Activated CD4-positive, alpha-beta memory T cell treated with anti-CD3 and anti-CD28 coated beads, Interleukin-2, amount 10 ng/mL, durations not matched to agents 7 days and 5 days (primary cell): ENCODE measurements around the gene CSF2. TPM values are rescaled to one million over a fixed set of nuclear protein-coding genes. Genes with fewer than 3 reads are reported as not detected.

ENCODE experiments used
- CTCF ChIA-PET: fragments of 350-600 bp; sonication (Branson Sonifier 250); formaldehyde crosslinking; loops from one replicate; lab custom pipeline; 2021; ENCODE audit warnings: antibody characterized with exemption, inconsistent platforms; lab: Charles Lee
- POLR2A ChIA-PET: fragments of 350-600 bp; sonication (Branson Sonifier 250); formaldehyde crosslinking; loops from one replicate; lab custom pipeline; 2021; ENCODE audit warnings: antibody characterized with exemption; lab: Charles Lee
- DNase-seq: peaks from one replicate; pipeline ENCODE4 v3.0.0-alpha.2; 2020
- H3K27ac Mint-ChIP-seq: one replicate; pipeline ENCODE4 v1.8.0; 2021; ENCODE audit warnings: mild to moderate bottlenecking, mixed read lengths
- H3K27me3 Mint-ChIP-seq: one replicate; pipeline ENCODE4 v1.8.0; 2021; ENCODE audit warnings: mixed read lengths
- H3K36me3 Mint-ChIP-seq: one replicate; pipeline ENCODE4 v1.8.0; 2021; ENCODE audit warnings: low read depth, mixed read lengths
- H3K4me1 Mint-ChIP-seq: one replicate; pipeline ENCODE4 v1.8.0; 2021; ENCODE audit warnings: mixed read lengths
- H3K4me3 Mint-ChIP-seq: one replicate; pipeline ENCODE4 v1.8.0; 2021; ENCODE audit warnings: mild to moderate bottlenecking, mixed read lengths
- H3K9me3 Mint-ChIP-seq: one replicate; pipeline ENCODE4 v1.8.0; 2021; ENCODE audit warnings: mixed read lengths
- total RNA-seq, 2 experiments: library from RNA; stranded (reverse); gene quantifications; one replicate each; pipeline ENCODE4 v1.2.3, GENCODE V29; 2021

CSF2 gene
- total RNA-seq, 2 experiments from 2014 or later: 30.8 to 32.7 TPM

DNA sequence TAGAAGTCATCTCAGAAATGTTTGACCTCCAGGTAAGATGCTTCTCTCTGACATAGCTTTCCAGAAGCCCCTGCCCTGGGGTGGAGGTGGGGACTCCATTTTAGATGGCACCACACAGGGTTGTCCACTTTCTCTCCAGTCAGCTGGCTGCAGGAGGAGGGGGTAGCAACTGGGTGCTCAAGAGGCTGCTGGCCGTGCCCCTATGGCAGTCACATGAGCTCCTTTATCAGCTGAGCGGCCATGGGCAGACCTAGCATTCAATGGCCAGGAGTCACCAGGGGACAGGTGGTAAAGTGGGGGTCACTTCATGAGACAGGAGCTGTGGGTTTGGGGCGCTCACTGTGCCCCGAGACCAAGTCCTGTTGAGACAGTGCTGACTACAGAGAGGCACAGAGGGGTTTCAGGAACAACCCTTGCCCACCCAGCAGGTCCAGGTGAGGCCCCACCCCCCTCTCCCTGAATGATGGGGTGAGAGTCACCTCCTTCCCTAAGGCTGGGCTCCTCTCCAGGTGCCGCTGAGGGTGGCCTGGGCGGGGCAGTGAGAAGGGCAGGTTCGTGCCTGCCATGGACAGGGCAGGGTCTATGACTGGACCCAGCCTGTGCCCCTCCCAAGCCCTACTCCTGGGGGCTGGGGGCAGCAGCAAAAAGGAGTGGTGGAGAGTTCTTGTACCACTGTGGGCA, 642 bp downstream of the CSF2 start:
- no peaks in the 10 kb centered on the region for H3K9me3 Mint-ChIP-seq
- peak overlapping the region; percentile 62 for H3K4me3 Mint-ChIP-seq
- H3K27ac Mint-ChIP-seq: peak overlapping the region; percentile 68
- peaks cover 76% of the 10 kb centered on the region for H3K4me1 Mint-ChIP-seq
- ChIA-PET CTCF (interaction anchor here (0.7 to 1.5 kb wide), 4 partner anchors 10 to 164 kb away, joined by 3 to 5 read pairs (median 4); no protein-coding TSS in a partner anchor), POLR2A (interaction anchor here (1.0 to 3.3 kb wide), 5 partner anchors 9 to 141 kb away, joined by 3 to 19 read pairs (median 5); no protein-coding TSS in a partner anchor)
- H3K27me3 Mint-ChIP-seq: no peaks in the 10 kb centered on the region
- no peak for DNase-seq
- peaks cover 5% of the 10 kb centered on the region for H3K36me3 Mint-ChIP-seq

DNA sequence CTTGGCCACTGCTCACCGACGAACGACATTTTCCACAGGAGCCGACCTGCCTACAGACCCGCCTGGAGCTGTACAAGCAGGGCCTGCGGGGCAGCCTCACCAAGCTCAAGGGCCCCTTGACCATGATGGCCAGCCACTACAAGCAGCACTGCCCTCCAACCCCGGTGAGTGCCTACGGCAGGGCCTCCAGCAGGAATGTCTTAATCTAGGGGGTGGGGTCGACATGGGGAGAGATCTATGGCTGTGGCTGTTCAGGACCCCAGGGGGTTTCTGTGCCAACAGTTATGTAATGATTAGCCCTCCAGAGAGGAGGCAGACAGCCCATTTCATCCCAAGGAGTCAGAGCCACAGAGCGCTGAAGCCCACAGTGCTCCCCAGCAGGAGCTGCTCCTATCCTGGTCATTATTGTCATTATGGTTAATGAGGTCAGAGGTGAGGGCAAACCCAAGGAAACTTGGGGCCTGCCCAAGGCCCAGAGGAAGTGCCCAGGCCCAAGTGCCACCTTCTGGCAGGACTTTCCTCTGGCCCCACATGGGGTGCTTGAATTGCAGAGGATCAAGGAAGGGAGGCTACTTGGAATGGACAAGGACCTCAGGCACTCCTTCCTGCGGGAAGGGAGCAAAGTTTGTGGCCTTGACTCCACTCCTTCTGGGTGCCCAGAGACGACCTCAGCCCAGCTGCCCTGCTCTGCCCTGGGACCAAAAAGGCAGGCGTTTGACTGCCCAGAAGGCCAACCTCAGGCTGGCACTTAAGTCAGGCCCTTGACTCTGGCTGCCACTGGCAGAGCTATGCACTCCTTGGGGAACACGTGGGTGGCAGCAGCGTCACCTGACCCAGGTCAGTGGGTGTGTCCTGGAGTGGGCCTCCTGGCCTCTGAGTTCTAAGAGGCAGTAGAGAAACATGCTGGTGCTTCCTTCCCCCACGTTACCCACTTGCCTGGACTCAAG, 1.5 kb downstream of the CSF2 start:
- Mint-ChIP-seq H3K9me3 (no peaks in the 10 kb centered on the region), H3K4me3 (peak overlapping the region; percentile 62), H3K4me1 (peaks cover 77% of the 10 kb centered on the region), H3K27ac (peak overlapping the region; percentile 72), H3K27me3 (no peaks in the 10 kb centered on the region), H3K36me3 (peaks cover 5% of the 10 kb centered on the region)
- POLR2A ChIA-PET: interaction anchor here (0.9 to 3.3 kb wide), 2 partner anchors 28 to 105 kb away, joined by 3 to 19 read pairs; no protein-coding TSS in a partner anchor
- CTCF ChIA-PET: interaction anchor here (0.7 to 1.3 kb wide), 4 partner anchors 10 to 163 kb away, joined by 3 to 5 read pairs (median 3); no protein-coding TSS in a partner anchor
- peak; percentile 63 for DNase-seq

DNA sequence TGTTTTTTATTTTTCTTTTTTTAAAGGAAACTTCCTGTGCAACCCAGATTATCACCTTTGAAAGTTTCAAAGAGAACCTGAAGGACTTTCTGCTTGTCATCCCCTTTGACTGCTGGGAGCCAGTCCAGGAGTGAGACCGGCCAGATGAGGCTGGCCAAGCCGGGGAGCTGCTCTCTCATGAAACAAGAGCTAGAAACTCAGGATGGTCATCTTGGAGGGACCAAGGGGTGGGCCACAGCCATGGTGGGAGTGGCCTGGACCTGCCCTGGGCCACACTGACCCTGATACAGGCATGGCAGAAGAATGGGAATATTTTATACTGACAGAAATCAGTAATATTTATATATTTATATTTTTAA, 2.1 kb downstream of the CSF2 start:
- Mint-ChIP-seq H3K9me3 (no peaks in the 10 kb centered on the region), H3K27me3 (no peaks in the 10 kb centered on the region), H3K36me3 (peaks cover 5% of the 10 kb centered on the region), H3K4me1 (peaks cover 72% of the 10 kb centered on the region), H3K4me3 (peak overlapping the region; percentile 62), H3K27ac (peak overlapping the region; percentile 72)
- CTCF ChIA-PET: interaction anchor here (0.7 to 1.3 kb wide), 3 partner anchors 10 to 12 kb away, joined by 3 to 5 read pairs (median 3); no protein-coding TSS in a partner anchor
- no peak for DNase-seq
- POLR2A ChIA-PET: interaction anchor here (0.9 to 3.3 kb wide), 2 partner anchors 27 to 104 kb away, joined by 3 to 19 read pairs; no protein-coding TSS in a partner anchor

DNA sequence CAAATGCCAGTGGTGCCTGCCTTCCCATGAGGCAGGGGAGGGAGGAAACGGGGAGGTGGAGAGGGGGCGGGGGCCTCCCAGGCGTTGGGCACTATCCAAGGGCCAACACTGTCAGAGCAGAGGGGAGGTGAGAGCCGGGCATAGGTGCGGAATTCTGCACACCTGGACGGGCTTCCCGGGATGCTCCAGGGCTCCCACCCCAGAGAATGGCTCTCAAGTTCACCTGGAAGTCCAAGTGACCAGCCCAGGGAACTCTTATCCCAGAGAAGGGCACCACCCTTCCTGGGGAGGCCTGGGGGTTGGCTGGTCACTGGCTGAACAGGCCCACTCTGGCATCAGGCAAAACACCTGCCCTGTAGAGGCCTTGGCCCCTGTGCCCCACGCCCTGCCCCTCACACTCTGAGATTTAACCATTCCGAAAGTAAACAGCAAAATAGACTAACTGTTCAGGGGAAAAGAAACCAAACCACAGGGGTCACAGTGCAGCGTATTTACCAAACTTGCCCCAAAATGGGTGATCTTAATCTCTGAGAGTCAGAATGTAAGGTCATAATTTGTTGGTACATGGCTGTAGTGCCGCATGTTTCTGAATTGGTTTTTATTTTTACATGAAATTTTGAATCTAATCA, 2.7 kb downstream of the CSF2 start:
- ChIA-PET POLR2A (interaction anchor here (0.9 to 3.3 kb wide), 3 partner anchors 26 to 103 kb away, joined by 3 to 19 read pairs (median 4); no protein-coding TSS in a partner anchor), CTCF (interaction anchor here (0.7 to 1.3 kb wide), 3 partner anchors 11 to 34 kb away, joined by 3 to 5 read pairs (median 3); no protein-coding TSS in a partner anchor)
- Mint-ChIP-seq H3K4me3 (no peak overlapping the region), H3K27ac (peak overlapping the region; percentile 65), H3K4me1 (peaks cover 66% of the 10 kb centered on the region), H3K36me3 (peaks cover 5% of the 10 kb centered on the region), H3K27me3 (no peaks in the 10 kb centered on the region), H3K9me3 (no peaks in the 10 kb centered on the region)
- DNase-seq: no peak

DNA sequence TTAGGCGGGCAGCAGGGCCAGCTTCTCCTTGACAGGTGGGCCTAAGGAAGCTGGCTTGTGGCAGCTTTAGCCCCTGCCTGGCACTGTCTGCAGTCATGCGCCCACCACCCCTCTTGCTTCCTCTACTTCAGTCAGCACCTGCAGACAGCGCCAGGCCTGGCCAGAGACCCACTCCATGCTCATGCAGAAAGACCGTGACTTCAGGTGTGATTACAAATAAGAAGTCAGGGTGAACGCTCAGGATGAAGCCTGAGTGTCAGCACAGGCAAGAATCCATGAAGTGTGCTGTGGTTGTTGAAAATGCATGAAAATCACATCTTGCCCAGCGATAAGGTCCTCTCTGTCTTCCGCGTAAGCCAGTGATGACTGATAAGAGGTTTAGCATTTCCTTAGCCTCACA, 3.4 kb downstream of the CSF2 start:
- Mint-ChIP-seq H3K4me1 (peaks cover 68% of the 10 kb centered on the region), H3K9me3 (no peaks in the 10 kb centered on the region), H3K36me3 (peaks cover 5% of the 10 kb centered on the region), H3K27ac (peak overlapping the region; percentile 65), H3K27me3 (no peaks in the 10 kb centered on the region), H3K4me3 (no peak overlapping the region)
- ChIA-PET POLR2A (interaction anchor here (1.0 kb wide), 1 partner anchor 28 kb away, joined by 4 read pairs; no protein-coding TSS in a partner anchor), CTCF (interaction anchor here (0.7 kb wide), 1 partner anchor 33 kb away, joined by 3 read pairs; no protein-coding TSS in a partner anchor)
- DNase-seq: no peak

DNA sequence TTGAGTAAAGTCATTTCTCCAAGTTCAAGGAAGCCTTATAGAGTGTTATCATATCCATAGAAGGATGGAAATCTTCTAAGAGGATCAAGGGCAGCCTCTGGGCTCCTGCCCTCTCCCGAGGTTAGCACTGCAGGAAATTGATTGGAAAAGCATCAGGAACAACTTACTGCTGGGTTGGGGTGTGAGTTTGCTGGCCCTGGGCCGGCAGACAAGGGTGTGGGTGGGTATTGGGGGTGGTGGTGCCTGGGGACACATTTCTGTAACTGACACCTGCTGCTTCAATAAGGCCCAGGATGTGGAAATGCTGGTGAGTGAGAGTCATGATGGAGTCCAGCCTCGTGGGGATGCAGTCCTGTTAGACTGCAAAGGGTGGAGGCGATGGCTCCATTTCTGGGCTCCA, 5.5 kb downstream of the CSF2 start:
- no peak for DNase-seq
- Mint-ChIP-seq H3K27me3 (no peaks in the 10 kb centered on the region), H3K4me3 (no peak overlapping the region), H3K4me1 (peaks cover 72% of the 10 kb centered on the region), H3K36me3 (peaks cover 5% of the 10 kb centered on the region), H3K27ac (no peak overlapping the region), H3K9me3 (no peaks in the 10 kb centered on the region)
- ChIA-PET CTCF (no interaction called here), POLR2A (no interaction called here)

DNA sequence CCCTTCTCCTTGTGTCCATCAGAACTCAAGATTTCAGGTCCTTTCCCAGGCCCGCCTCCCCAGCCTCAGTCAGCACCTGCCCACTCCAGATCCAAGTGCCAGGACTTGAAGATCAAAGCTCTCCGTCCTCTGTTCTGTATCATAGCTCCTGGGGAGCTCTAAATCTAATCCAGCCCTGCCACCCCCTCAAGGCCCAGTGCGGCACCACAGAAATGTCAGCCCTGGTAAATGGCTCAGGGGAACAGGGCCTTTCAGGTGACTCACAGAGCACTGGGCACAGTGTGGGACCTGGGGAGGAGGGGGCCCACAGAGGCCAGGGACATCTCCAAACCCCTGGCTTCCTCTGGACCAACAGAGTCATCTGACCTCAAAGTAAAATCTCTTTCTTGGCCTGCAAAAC, 6.0 kb downstream of the CSF2 start:
- H3K27ac Mint-ChIP-seq: no peak overlapping the region
- H3K4me3 Mint-ChIP-seq: no peak overlapping the region
- ChIA-PET POLR2A (interaction anchor here (1.2 kb wide), 1 partner anchor 22 kb away, joined by 3 read pairs; no protein-coding TSS in a partner anchor), CTCF (no interaction called here)
- no peak for DNase-seq
- H3K4me1 Mint-ChIP-seq: peaks cover 72% of the 10 kb centered on the region
- peaks cover 5% of the 10 kb centered on the region for H3K36me3 Mint-ChIP-seq
- H3K9me3 Mint-ChIP-seq: no peaks in the 10 kb centered on the region
- no peaks in the 10 kb centered on the region for H3K27me3 Mint-ChIP-seq

DNA sequence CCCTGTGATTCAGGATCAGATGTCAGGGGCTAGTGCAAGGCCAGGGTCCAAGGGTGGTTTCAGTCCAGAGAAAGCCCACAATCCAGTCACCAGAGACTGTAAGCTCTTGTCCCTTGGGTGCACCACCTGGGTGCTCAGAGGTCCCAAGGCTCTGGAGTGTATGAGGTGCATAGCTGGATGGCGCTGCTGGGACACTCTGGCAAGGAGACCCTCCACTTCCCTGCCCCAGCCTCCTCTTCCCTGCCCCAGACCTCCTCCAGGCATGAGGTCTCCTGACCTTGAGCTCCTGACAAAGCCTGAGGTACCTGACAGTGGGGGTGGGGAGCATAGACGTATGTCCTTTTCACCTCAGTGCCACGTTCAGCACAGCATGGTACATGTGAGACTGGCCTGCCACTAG, 7.0 kb downstream of the CSF2 start:
- H3K27ac Mint-ChIP-seq: no peak overlapping the region
- H3K9me3 Mint-ChIP-seq: no peaks in the 10 kb centered on the region
- H3K27me3 Mint-ChIP-seq: no peaks in the 10 kb centered on the region
- no peak overlapping the region for H3K4me3 Mint-ChIP-seq
- ChIA-PET CTCF (no interaction called here), POLR2A (interaction anchor here (1.2 to 2.9 kb wide), 2 partner anchors 21 to 23 kb away, joined by 3 to 9 read pairs; no protein-coding TSS in a partner anchor)
- H3K36me3 Mint-ChIP-seq: peaks cover 2% of the 10 kb centered on the region
- DNase-seq: no peak
- H3K4me1 Mint-ChIP-seq: peaks cover 71% of the 10 kb centered on the region

DNA sequence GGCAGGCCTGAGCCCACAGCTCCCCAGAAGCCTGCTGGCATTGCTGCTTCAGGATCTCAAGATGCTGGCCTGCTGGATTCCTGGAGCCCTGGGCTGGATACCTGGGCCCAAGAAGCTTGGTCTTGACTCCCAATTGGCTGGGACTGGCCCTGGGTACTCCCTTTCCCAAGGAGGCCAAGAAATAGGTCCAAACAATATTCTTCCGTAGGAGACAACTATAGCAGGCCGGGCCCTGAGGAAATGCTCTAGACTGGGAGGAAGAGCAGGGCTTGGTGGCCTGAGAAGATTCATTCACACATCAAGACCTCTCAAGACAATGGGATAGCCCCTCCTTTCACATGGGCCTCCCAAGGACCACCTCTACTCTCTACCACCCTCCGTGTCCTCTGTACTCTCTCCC, 7.9 kb downstream of the CSF2 start:
- ChIA-PET CTCF (no interaction called here), POLR2A (interaction anchor here (2.9 kb wide), 1 partner anchor 23 kb away, joined by 9 read pairs; no protein-coding TSS in a partner anchor)
- peaks cover 68% of the 10 kb centered on the region for H3K4me1 Mint-ChIP-seq
- H3K27me3 Mint-ChIP-seq: no peaks in the 10 kb centered on the region
- H3K9me3 Mint-ChIP-seq: no peaks in the 10 kb centered on the region
- H3K27ac Mint-ChIP-seq: peak overlapping the region; percentile 10
- H3K36me3 Mint-ChIP-seq: no peaks in the 10 kb centered on the region
- DNase-seq: no peak
- H3K4me3 Mint-ChIP-seq: no peak overlapping the region

DNA sequence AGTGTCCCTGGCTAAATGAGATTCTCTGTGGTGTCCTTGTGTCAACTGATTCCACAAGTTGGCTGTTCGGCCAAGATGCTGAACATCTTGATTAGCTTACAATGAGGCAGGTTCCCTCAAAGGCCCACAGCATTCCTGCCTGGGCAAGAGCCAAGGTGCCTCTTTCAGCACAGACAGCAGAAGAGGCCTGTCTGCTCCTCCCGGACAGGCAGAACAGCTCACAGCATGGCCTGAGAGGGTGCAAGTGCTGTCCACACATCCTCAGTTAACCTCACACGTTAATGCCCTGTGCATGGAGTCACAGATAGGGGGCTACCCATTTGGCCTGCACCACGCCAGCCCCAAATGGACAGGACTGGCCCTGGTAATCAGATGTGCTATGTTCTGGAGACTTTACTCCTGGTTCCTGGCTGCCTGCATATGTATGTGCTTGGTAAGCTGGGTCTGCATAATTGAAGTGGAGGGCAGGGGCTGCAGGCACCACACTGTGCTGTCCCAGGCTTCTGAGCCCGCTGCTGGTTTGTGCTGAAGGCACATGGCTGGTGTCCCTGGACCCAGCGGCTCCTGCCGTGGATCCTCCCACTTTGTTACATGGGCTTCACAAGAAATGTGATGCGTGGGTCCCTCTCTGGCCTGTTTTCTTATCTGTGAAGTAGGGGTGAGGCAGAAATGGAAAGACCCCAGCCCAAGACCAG, 8.9 kb downstream of the CSF2 start:
- Mint-ChIP-seq H3K9me3 (no peaks in the 10 kb centered on the region), H3K4me3 (no peak overlapping the region), H3K27ac (peak overlapping the region; percentile 57), H3K4me1 (peaks cover 58% of the 10 kb centered on the region), H3K27me3 (no peaks in the 10 kb centered on the region), H3K36me3 (no peaks in the 10 kb centered on the region)
- POLR2A ChIA-PET: interaction anchor here (1.0 to 2.9 kb wide), 5 partner anchors 9 to 22 kb away, joined by 3 to 9 read pairs (median 4); partner anchors contain the start of gene CSF2
- no peak for DNase-seq
- CTCF ChIA-PET: no interaction called here

DNA sequence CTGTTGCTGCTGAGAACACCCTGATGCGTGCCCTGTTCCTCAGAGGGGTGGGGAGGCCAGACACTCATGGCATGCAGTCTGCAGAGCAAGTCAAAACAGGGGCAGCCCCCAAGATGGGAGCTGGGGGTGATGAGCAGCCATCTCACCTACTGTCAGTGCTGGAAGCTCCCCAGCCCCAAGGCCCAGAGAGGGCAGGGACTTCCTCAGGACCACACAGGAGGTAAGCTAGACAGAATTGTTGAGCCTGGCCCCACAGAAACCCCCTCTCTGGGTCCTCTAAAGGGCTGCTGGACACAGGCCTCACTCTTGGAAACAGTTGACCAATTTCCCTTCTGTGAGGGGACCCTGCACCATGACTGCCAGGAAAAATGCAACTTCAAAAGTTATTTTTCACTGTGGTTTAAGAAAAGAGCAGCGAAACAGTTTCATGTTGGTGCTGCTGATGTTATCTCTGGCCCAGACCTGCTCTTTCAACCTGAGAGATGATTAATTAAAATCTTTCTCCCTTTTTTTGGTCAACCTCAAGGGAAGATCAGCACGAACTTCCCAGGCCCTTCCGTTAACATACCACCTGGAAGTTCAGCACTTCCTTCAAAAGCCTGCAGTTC, 9.6 kb downstream of the CSF2 start:
- H3K9me3 Mint-ChIP-seq: no peaks in the 10 kb centered on the region
- peak overlapping the region; percentile 57 for H3K27ac Mint-ChIP-seq
- no peaks in the 10 kb centered on the region for H3K36me3 Mint-ChIP-seq
- peaks cover 54% of the 10 kb centered on the region for H3K4me1 Mint-ChIP-seq
- H3K27me3 Mint-ChIP-seq: no peaks in the 10 kb centered on the region
- DNase-seq: no peak
- ChIA-PET CTCF (no interaction called here), POLR2A (interaction anchor here (1.0 to 2.9 kb wide), 5 partner anchors 10 to 21 kb away, joined by 3 to 9 read pairs (median 4); partner anchors contain the start of gene CSF2)
- no peak overlapping the region for H3K4me3 Mint-ChIP-seq
